Fibroblast of mammary gland (primary cell): ENCODE data around the gene TINAG.

ENCODE experiments used
- DNase-seq: peaks from one replicate; pipeline ENCODE4 v3.0.0-alpha.2; 2010; ENCODE audit warnings: low read depth
- H3K4me3 ChIP-seq: 2 replicates; pipeline ENCODE4 v1.5.1; 2011; ENCODE audit warnings: low read depth, mild to moderate bottlenecking, low read length, moderate library complexity; ENCODE audit not compliant: control insufficient read depth
- CTCF ChIP-seq: conservative IDR thresholded peaks from 2 replicates; pipeline ENCODE4 v1.5.1; 2011; ENCODE audit warnings: low read depth, low read length, inconsistent platforms; ENCODE audit not compliant: control insufficient read depth, insufficient read depth

TINAG gene

DNA sequence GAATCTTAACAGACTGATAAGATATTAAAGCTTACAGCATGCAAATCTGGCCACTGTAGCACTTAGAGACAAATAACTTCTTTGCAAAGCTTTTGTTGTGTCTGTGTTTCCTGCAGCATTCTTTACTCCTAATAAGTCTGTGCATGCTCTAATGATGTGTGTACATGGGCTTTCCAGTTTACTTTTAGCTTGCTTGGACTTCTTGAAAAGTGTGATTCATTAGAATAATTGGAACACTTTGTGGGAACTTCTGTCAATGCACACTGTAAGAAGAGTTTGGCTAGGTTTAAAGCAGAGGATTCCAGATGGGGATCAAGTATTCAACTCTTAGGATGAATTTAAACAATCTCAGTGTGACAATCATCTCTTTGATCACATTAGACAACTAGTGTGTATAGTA, 22.1 kb upstream of the TINAG start:
- DNase-seq: peak; percentile 73
- no peak overlapping the region for H3K4me3 ChIP-seq
- TF ChIP-seq CTCF: no peak

- TF ChIP-seq CTCF: no peak
Measured at GRCh38 chr6:54288474-54288873, 19.8 kb upstream of the TINAG start.

GRCh38 chr6:54289426-54289825, 18.8 kb upstream of the TINAG start:
- H3K4me3 ChIP-seq: no peak overlapping the region
- no peak for DNase-seq
- TF ChIP-seq CTCF: no peak

More at GRCh38 chr6:54288474-54288873, 19.8 kb upstream of the TINAG start:
- no peak for DNase-seq
- no peak overlapping the region for H3K4me3 ChIP-seq

GRCh38 chr6:54291146-54291545, 17.1 kb upstream of the TINAG start:
- H3K4me3 ChIP-seq: no peak overlapping the region
- peak; percentile 87 for DNase-seq
- no peak for TF ChIP-seq CTCF

DNA sequence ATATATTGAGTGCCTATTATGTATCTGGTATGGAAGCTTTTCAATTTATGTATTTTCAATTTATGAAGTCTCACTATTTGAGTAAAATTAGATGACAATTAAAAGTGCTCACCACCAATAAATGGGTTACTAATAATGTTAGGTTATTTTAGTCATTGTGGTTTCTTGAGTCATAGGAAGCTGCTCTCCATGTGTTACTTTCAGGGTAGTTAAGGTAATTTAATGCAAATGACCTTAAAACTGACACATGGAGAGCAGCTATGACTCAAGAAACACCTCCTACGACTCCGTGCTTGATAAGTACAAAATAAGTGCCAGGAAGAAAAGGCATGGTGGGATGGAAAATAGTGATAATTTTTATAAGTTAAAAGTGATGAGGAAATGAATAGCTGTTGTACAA, 16.5 kb upstream of the TINAG start:
- DNase-seq: peak; percentile 91
- H3K4me3 ChIP-seq: no peak overlapping the region

DNA sequence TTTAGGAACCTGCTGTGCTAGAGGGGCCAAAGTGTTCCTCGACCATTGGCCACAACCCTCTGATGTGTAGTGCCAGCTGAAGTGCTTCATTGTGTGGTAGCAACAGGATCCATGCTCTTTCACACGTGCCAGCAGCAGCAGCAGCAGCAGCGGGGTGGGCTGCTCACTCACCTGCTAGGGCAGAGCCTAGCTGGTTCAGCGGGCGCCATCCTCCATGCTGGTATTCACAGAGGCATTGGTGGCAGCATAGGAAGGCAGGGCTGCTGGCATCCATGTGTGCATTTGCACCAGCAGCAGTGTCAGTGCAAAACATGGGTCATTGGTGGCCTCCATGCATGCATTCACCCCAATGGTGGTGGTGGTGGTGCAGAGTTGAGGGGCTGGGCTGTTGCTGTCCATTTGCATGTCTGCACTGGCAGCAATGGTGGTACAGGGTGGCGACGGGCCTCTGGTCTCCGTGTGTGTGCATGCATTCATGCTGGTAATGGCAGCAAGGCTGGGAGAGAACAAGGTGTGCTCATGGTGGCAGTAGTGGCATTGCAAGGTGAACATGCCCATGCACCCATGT, 13.2 kb upstream of the TINAG start:
- H3K4me3 ChIP-seq: no peak overlapping the region
- no peak for DNase-seq
- no peak for TF ChIP-seq CTCF

More for the DNA sequence above, 16.5 kb upstream of the TINAG start:
- no peak for TF ChIP-seq CTCF

DNA sequence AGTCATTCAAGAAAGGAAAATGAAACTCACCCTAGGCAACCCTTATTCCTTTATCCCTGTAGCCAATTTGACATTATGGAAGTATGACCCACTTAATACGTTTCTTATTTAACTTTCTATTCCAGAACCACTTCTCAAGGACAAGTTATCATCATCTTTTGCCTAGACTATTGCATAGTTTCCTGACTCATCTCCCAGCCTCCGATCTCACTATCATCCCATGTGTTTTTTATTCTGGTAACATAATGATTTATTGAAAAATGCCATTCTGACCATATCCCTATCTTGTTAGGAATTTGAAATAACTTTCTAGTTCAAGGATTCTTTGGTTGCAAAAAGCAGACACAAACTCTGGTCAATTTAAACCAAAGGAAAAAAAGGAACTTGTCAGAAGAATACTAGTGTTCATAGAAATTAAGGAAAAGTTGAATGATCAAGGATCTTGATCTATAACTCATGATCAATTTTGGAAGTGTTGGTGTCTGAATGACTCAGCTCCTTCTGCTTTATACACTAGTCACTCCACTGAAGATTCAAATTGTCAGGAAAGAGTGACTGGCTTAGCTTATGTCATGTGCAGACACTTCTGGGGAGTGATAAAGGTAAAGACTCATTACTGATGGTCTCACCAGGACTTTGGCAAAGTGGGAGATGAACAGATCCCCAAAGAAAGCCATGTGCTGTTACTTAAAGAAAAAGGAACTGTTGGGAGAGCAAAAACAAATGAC, 8.5 kb upstream of the TINAG start:
- no peak for TF ChIP-seq CTCF
- DNase-seq: peak; percentile 90
- H3K4me3 ChIP-seq: no peak overlapping the region
